GM10266 (cell line): ENCODE results near the gene PCDHGC4.

Experiments
- DNase-seq: peaks from one replicate; pipeline ENCODE4 v3.0.0; 2012; ENCODE audit errors: extremely low spot score
- CTCF ChIP-seq: IDR thresholded peaks from 2 replicates; pipeline ENCODE4 v1.5.1; 2012; ENCODE audit warnings: mild to moderate bottlenecking, low read depth; ENCODE audit not compliant: control insufficient read depth, insufficient read depth; ENCODE audit errors: missing control alignments

Gene PCDHGC4

GRCh38 chr5:141475625-141476131, 9.2 kb upstream of the PCDHGC4 start, which contains the start of gene PCDHGC3:
PCDHGC3 (plus strand) TSS chr5:141475966; CDS start chr5:141476117, 151 bp downstream.
- TF ChIP-seq CTCF: peak; percentile 70
- DNase-seq: peak; percentile 83

GRCh38 chr5:141476132-141476911, 8.5 kb upstream of the PCDHGC4 start:
- no peak for TF ChIP-seq CTCF
- peak; percentile 19 for DNase-seq

GRCh38 chr5:141477044-141477575, 7.7 kb upstream of the PCDHGC4 start:
- no peak for DNase-seq
- TF ChIP-seq CTCF: no peak

- TF ChIP-seq CTCF: no peak
- DNase-seq: no peak
Measured at GRCh38 chr5:141477815-141478214, 7.0 kb upstream of the PCDHGC4 start.

- TF ChIP-seq CTCF: peak; percentile 16
- DNase-seq: no peak
Measured at GRCh38 chr5:141478321-141478945, 6.4 kb upstream of the PCDHGC4 start.

- TF ChIP-seq CTCF: no peak
- DNase-seq: no peak
Measured at GRCh38 chr5:141479776-141480175, 5.1 kb upstream of the PCDHGC4 start.

GRCh38 chr5:141483902-141484301, 928 bp upstream of the PCDHGC4 start:
- DNase-seq: peak; percentile 6
- no peak for TF ChIP-seq CTCF
